GM12875 (cell line): Measurements from ENCODE around the gene YEATS4.
"Not testable (repeated sequence)": the region's sequence is repeated elsewhere in the genome, so short reads cannot be mapped to it uniquely, and the experiment has no call there.

ENCODE experiments used
- H3K4me3 ChIP-seq: one replicate; pipeline ENCODE4 v1.5.1; 2011; ENCODE audit warnings: low read depth, low read length, control low read depth
- CTCF ChIP-seq: IDR thresholded peaks from 2 replicates; pipeline ENCODE4 v1.5.1; 2011; ENCODE audit warnings: low read depth, mild to moderate bottlenecking, control low read depth, inconsistent platforms, low read length, moderate library complexity, borderline replicate concordance; ENCODE audit not compliant: insufficient read depth

The YEATS4 gene

GRCh38 chr12:69359531-69360347, at the start of gene YEATS4:
Gene YEATS4, plus strand, starts transcription at chr12:69359743. Its CDS starts 230 bp downstream, at chr12:69359973.
- TF ChIP-seq CTCF: no peak
- H3K4me3 ChIP-seq: peak within 1 kb of the TSS; percentile 95

- H3K4me3 ChIP-seq: no peak overlapping the region
- no peak for TF ChIP-seq CTCF
These were observed 46.3 kb upstream of the YEATS4 start for GRCh38 chr12:69313209-69313608.

- not testable (repeated sequence) for H3K4me3 ChIP-seq
These were observed 42.8 kb upstream of the YEATS4 start for GRCh38 chr12:69316784-69317183.

GRCh38 chr12:69317233-69317632, 42.3 kb upstream of the YEATS4 start:
- not testable (repeated sequence) for H3K4me3 ChIP-seq

- no peak overlapping the region for H3K4me3 ChIP-seq
- no peak for TF ChIP-seq CTCF
These were observed 41.3 kb upstream of the YEATS4 start for GRCh38 chr12:69318225-69318624.

- TF ChIP-seq CTCF: no peak
- H3K4me3 ChIP-seq: no peak overlapping the region
These were observed 38.2 kb upstream of the YEATS4 start for GRCh38 chr12:69321351-69321750.

- H3K4me3 ChIP-seq: no peak overlapping the region
- no peak for TF ChIP-seq CTCF
These were observed 34.6 kb upstream of the YEATS4 start for GRCh38 chr12:69324797-69325466.

GRCh38 chr12:69328426-69328825, 31.1 kb upstream of the YEATS4 start:
- H3K4me3 ChIP-seq: no peak overlapping the region
- no peak for TF ChIP-seq CTCF
